HG03558 (cell line): ENCODE data around the gene METTL6.
A peak's percentile ranks its signal among the peaks of the same experiment; 100 is the strongest.
"Not testable (repeated sequence)": the region's sequence is repeated elsewhere in the genome, so short reads cannot be mapped to it uniquely, and the experiment has no call there.

Experiments used
- ATAC-seq: cut with Tn5 transposase; IDR thresholded peaks from one replicate; pipeline ENCODE4 v1.9.1; 2021; ENCODE audit warnings: moderate number of reproducible peaks; ENCODE audit not compliant: unreplicated experiment; ENCODE audit errors: extremely low read depth

Gene METTL6

GRCh38 chr3:15427182-15427880 is at the start of gene METTL6, which contains the start of gene EAF1:
TSS of gene METTL6 (minus strand) at chr3:15427544. CDS start at chr3:15426511, 1,033 bp downstream.
TSS of gene EAF1 (plus strand) at chr3:15427598. CDS start at chr3:15427780, 182 bp downstream.
- peak; percentile 58 for ATAC-seq

GRCh38 chr3:15476378-15476777 is 49.0 kb upstream of the METTL6 start:
- no peak for ATAC-seq

- ATAC-seq: no peak
Observed at GRCh38 chr3:15475161-15475560, 47.8 kb upstream of the METTL6 start.

- ATAC-seq: no peak
Observed at GRCh38 chr3:15471861-15472260, 44.5 kb upstream of the METTL6 start.

- no peak for ATAC-seq
Observed at GRCh38 chr3:15470849-15471248, 43.5 kb upstream of the METTL6 start.

GRCh38 chr3:15470261-15470660 is 42.9 kb upstream of the METTL6 start:
- ATAC-seq: no peak

- no peak for ATAC-seq
Observed at GRCh38 chr3:15467227-15468181, 40.2 kb upstream of the METTL6 start.

GRCh38 chr3:15465876-15466585 is 38.7 kb upstream of the METTL6 start:
- ATAC-seq: no peak

GRCh38 chr3:15462451-15462850 is 35.1 kb upstream of the METTL6 start:
- ATAC-seq: no peak

- ATAC-seq: no peak
Observed at GRCh38 chr3:15460891-15461531, 33.7 kb upstream of the METTL6 start.

GRCh38 chr3:15458212-15458780 is 31.0 kb upstream of the METTL6 start:
- ATAC-seq: no peak

- ATAC-seq: not testable (repeated sequence)
Observed at GRCh38 chr3:15456915-15457314, 29.6 kb upstream of the METTL6 start.

- no peak for ATAC-seq
Observed at GRCh38 chr3:15456321-15456720, 29.0 kb upstream of the METTL6 start.

GRCh38 chr3:15455756-15456155 is 28.4 kb upstream of the METTL6 start:
- no peak for ATAC-seq

- no peak for ATAC-seq
Observed at GRCh38 chr3:15454965-15455364, 27.6 kb upstream of the METTL6 start.

- ATAC-seq: no peak
Observed at GRCh38 chr3:15453991-15454625, 26.8 kb upstream of the METTL6 start.

GRCh38 chr3:15453501-15453900 is 26.2 kb upstream of the METTL6 start:
- no peak for ATAC-seq

GRCh38 chr3:15452961-15453360 is 25.6 kb upstream of the METTL6 start:
- no peak for ATAC-seq

- ATAC-seq: no peak
Observed at GRCh38 chr3:15452156-15452555, 24.8 kb upstream of the METTL6 start.
